HepG2 (cell line): ENCODE data around the gene PIGN. TPM values are rescaled to one million over a fixed set of nuclear protein-coding genes. Genes with fewer than 3 reads are reported as not detected.

Source experiments
- CAMTA2 ChIP-seq: sonication (generic); formaldehyde crosslinking; IDR thresholded peaks from 2 replicates; pipeline ENCODE4 v1.4.0; 2020; ENCODE audit warnings: mild to moderate bottlenecking, missing genetic modification reagents, borderline replicate concordance
- CCDC6 ChIP-seq: sonication (generic); formaldehyde crosslinking; IDR thresholded peaks from 2 replicates; pipeline ENCODE4 v1.8.1; 2022; ENCODE audit warnings: mild to moderate bottlenecking, missing genetic modification reagents, moderate library complexity
- CSRNP2 ChIP-seq: sonication (generic); formaldehyde crosslinking; conservative IDR thresholded peaks from 2 replicates; pipeline ENCODE4 v1.8.0; 2022; ENCODE audit warnings: low read depth, missing genetic modification reagents
- FOXK2 ChIP-seq: fragments of 450-650 bp; IDR thresholded peaks from 2 replicates; pipeline ENCODE4 v1.6.1; 2016
- HNF4A ChIP-seq: sonication (generic); formaldehyde crosslinking; IDR thresholded peaks from 2 replicates; pipeline ENCODE4 v1.4.0; 2020; ENCODE audit warnings: missing genetic modification reagents
- HNRNPUL1 ChIP-seq: fragments of 200-400 bp; formaldehyde crosslinking; IDR thresholded peaks from 2 replicates; pipeline ENCODE4 v1.6.1; 2017; ENCODE audit warnings: low read depth, mild to moderate bottlenecking, low read length, moderate library complexity
- HOXA3 ChIP-seq: sonication (generic); formaldehyde crosslinking; IDR thresholded peaks from 2 replicates; pipeline ENCODE4 v1.5.0; 2020; ENCODE audit warnings: missing genetic modification reagents
- IKZF1 ChIP-seq: fragments of 450-650 bp; IDR thresholded peaks from 2 replicates; pipeline ENCODE4 v1.7.1; 2016
- KAT8 ChIP-seq: IDR thresholded peaks from 2 replicates; pipeline ENCODE4 v1.6.1; 2016; ENCODE audit warnings: missing genetic modification reagents, missing compliant biosample characterization
- KLF16 ChIP-seq, 2 experiments: sonication (generic) in 1 of 2; formaldehyde crosslinking in 1 of 2; IDR thresholded peaks; 2 replicates each; pipeline versions ENCODE4 v1.6.1 to v1.8.0; 2016 to 2023; ENCODE audit warnings: missing genetic modification reagents in 2 of 2, missing compliant biosample characterization in 1 of 2
- MXD1 ChIP-seq: sonication (generic); formaldehyde crosslinking; IDR thresholded peaks from 2 replicates; pipeline ENCODE4 v1.4.0; 2020; ENCODE audit warnings: mild to moderate bottlenecking, missing genetic modification reagents
- MXD4 ChIP-seq: IDR thresholded peaks from 2 replicates; pipeline ENCODE4 v1.6.1; 2016; ENCODE audit warnings: mild to moderate bottlenecking, missing biosample characterization, missing genetic modification reagents
- MYC ChIP-seq: sonication (generic); formaldehyde crosslinking; IDR thresholded peaks from 2 replicates; pipeline ENCODE4 v1.9.0; 2021; ENCODE audit warnings: missing genetic modification reagents, borderline replicate concordance
- NR2F1 ChIP-seq, 2 experiments: fragments of 450-650 bp in 1 of 2; formaldehyde crosslinking in 1 of 2; IDR thresholded peaks; 2 replicates each; pipeline versions ENCODE4 v1.5.0 to v1.6.1; 2016 to 2020; ENCODE audit warnings: mild to moderate bottlenecking in 1 of 2, missing compliant biosample characterization in 1 of 2, missing genetic modification reagents in 1 of 2, moderate library complexity in 1 of 2
- RBFOX2 ChIP-seq: fragments of 200-400 bp; formaldehyde crosslinking; IDR thresholded peaks from 2 replicates; pipeline ENCODE4 v1.6.1; 2017; ENCODE audit warnings: low read depth, mild to moderate bottlenecking, low read length
- RBM39 ChIP-seq: fragments of 200-400 bp; formaldehyde crosslinking; IDR thresholded peaks from one replicate; pipeline ENCODE4 v1.6.1; 2018; ENCODE audit warnings: antibody characterized with exemption, mild to moderate bottlenecking, low read depth, low read length; ENCODE audit not compliant: poor library complexity, severe bottlenecking
- SALL1 ChIP-seq: sonication (generic); formaldehyde crosslinking; IDR thresholded peaks from 2 replicates; pipeline ENCODE4 v1.8.0; 2022; ENCODE audit warnings: mild to moderate bottlenecking, missing genetic modification reagents
- SP4 ChIP-seq: sonication (generic); formaldehyde crosslinking; IDR thresholded peaks from 2 replicates; pipeline ENCODE4 v1.8.1; 2023; ENCODE audit warnings: mild to moderate bottlenecking, missing genetic modification reagents
- TCF7L2 ChIP-seq: IDR thresholded peaks from 2 replicates; pipeline ENCODE4 v1.6.1; 2011; ENCODE audit warnings: mild to moderate bottlenecking, low read depth, low read length, moderate library complexity
- TEAD3 ChIP-seq: optimal IDR thresholded peaks from 2 replicates; pipeline ENCODE3; 2016; ENCODE audit warnings: borderline replicate concordance
- TFAP4 ChIP-seq: sonication (generic); IDR thresholded peaks from 2 replicates; pipeline ENCODE4 v1.6.1; 2016; ENCODE audit warnings: low read depth, borderline replicate concordance
- ZBTB3 ChIP-seq: sonication (generic); formaldehyde crosslinking; IDR thresholded peaks from 2 replicates; pipeline ENCODE4 v1.4.0; 2020; ENCODE audit warnings: low read depth, mild to moderate bottlenecking, moderate library complexity, missing genetic modification reagents, borderline replicate concordance
- ZBTB43 ChIP-seq: sonication (generic); formaldehyde crosslinking; conservative IDR thresholded peaks from 2 replicates; pipeline ENCODE4 v1.4.0; 2020; ENCODE audit warnings: missing genetic modification reagents
- ZNF207 ChIP-seq: fragments of 450-650 bp; IDR thresholded peaks from 2 replicates; pipeline ENCODE4 v1.6.1; 2016; ENCODE audit warnings: antibody characterized with exemption, borderline replicate concordance
- ZNF768 ChIP-seq: sonication (generic); formaldehyde crosslinking; IDR thresholded peaks from 2 replicates; pipeline ENCODE4 v1.4.0; 2020; ENCODE audit warnings: missing genetic modification reagents
- ZNF841 ChIP-seq: sonication (generic); formaldehyde crosslinking; IDR thresholded peaks from 2 replicates; pipeline ENCODE4 v1.8.1; 2023; ENCODE audit warnings: missing genetic modification reagents, borderline replicate concordance
- polyA plus RNA-seq, 8 experiments: library from polyadenylated mRNA; depleted of rRNA in 3 of 8; stranded (reverse) in 7 of 8; unstranded in 1 of 8; fragments of >200 nt; fragmentation: Illumina TruSeq in 4 of 8; extraction: Trizol in 4 of 8; gene quantifications; 2 replicates each; pipeline versions ENCODE4 v1.2.1 to v1.2.3, GENCODE V29; 2011 to 2016; ENCODE audit warnings: low read depth in 4 of 8, missing spikeins in 1 of 8, mixed read lengths in 1 of 8; ENCODE audit not compliant: insufficient read depth in 1 of 8
- total RNA-seq, 5 experiments: library from RNA; depleted of rRNA; stranded (reverse); fragments of >200 nt; fragmentation: Illumina TruSeq; extraction: Trizol; gene quantifications; 2 replicates each; pipeline ENCODE4 v1.2.3, GENCODE V29; 2016; ENCODE audit warnings: low read depth in 1 of 5

Gene PIGN
- total and polyA plus RNA-seq, 2 of the 13 experiments (the other 11 are each of a cell fraction or from before 2014, with no cell fraction given), result 15.5 to 33.6 TPM

GRCh38 chr18:62187543-62188510 is 971 bp upstream of the PIGN start (continued):
- TF ChIP-seq HOXA3 (0 out of 2 replicates have a peak, but pooled peaks have one; percentile 44), CCDC6 (no peak), KLF16 (CRISPR knock-in tag; IDR thresholded peaks at IDR 0.05) (0 out of 4 replicates have a peak, but pooled peaks of 1 of the 2 experiments have one; percentile 11), MYC (CRISPR knock-in tag) (no peak), FOXK2 (no peak), ZNF207 (no peak), SP4 (CRISPR knock-in tag) (no peak), SALL1 (CRISPR knock-in tag) (no peak), TFAP4 (no peak), ZNF841 (CRISPR knock-in tag) (no peak), HNRNPUL1 (no peak), TCF7L2 (no peak), TEAD3 (CRISPR knock-in tag) (no peak), NR2F1 (CRISPR knock-in tag; IDR thresholded peaks at IDR 0.05) (no peak), MXD1 (CRISPR knock-in tag) (0 out of 2 replicates have a peak, but pooled peaks have one; percentile 16), IKZF1 (no peak), CAMTA2 (CRISPR knock-in tag) (0 out of 2 replicates have a peak, but pooled peaks have one; percentile 19), RBFOX2 (peak; percentile 27; the same call in 1 of the 2 replicates), CSRNP2 (CRISPR knock-in tag) (no peak), ZBTB3 (CRISPR knock-in tag) (no peak), KAT8 (CRISPR knock-in tag) (no peak), ZBTB43 (no peak), RBM39 (no peak), HNF4A (no peak), ZNF768 (CRISPR knock-in tag) (peak; percentile 50), MXD4 (no peak)
